Sigmoid colon (tissue), 4 donors: ENCODE data around the gene NME2.

Source experiments
- POLR2A ChIP-seq, 2 donors: fragments of 450-650 bp; IDR thresholded peaks; one replicate each; pipeline ENCODE4 v1.6.1; 2016; ENCODE audit warnings: antibody characterized with exemption in 2 of 2, mild to moderate bottlenecking in 2 of 2, moderate library complexity in 2 of 2
- POLR2AphosphoS5 ChIP-seq, 4 donors: sonication (generic); formaldehyde crosslinking; IDR thresholded peaks; one replicate each; pipeline ENCODE4 v1.6.1; 2017; ENCODE audit warnings: antibody characterized with exemption in 4 of 4
- TF ChIP-seq, protein P1 (sequence below), 4 experiments: fragments of 450-650 bp in 3 of 4; fragments of 200-600 bp in 1 of 4; IDR thresholded peaks; one replicate each; pipeline ENCODE4 v1.5.1; 2016 to 2019; ENCODE audit warnings: antibody characterized with exemption in 4 of 4, mild to moderate bottlenecking in 3 of 4, moderate library complexity in 2 of 4

DNA sequence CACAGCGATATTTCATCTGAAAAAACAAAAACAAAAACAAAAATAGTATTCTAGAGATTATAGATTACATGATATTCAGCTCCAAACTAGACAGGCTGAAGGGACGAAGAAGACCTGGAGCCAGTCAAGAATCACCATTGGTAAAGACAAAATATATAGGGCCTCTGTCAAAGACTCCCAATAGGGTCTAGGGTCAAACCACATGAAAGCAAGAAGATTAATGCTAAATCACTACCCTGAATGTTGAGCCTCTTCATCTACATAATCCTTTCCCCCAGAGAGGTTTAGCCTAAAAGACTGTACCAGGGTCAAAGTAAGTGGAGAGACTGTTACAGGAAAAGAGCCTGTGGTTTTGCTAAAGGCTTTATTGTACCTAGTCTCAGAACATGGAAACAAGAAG, 23.6 kb upstream of the NME2 start:
- TF ChIP-seq POLR2AphosphoS5 (IDR thresholded peaks at IDR 0.05) (no peak), POLR2A (IDR thresholded peaks at IDR 0.05) (no peak)
- TF ChIP-seq, protein P1, sequence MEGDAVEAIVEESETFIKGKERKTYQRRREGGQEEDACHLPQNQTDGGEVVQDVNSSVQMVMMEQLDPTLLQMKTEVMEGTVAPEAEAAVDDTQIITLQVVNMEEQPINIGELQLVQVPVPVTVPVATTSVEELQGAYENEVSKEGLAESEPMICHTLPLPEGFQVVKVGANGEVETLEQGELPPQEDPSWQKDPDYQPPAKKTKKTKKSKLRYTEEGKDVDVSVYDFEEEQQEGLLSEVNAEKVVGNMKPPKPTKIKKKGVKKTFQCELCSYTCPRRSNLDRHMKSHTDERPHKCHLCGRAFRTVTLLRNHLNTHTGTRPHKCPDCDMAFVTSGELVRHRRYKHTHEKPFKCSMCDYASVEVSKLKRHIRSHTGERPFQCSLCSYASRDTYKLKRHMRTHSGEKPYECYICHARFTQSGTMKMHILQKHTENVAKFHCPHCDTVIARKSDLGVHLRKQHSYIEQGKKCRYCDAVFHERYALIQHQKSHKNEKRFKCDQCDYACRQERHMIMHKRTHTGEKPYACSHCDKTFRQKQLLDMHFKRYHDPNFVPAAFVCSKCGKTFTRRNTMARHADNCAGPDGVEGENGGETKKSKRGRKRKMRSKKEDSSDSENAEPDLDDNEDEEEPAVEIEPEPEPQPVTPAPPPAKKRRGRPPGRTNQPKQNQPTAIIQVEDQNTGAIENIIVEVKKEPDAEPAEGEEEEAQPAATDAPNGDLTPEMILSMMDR (IDR thresholded peaks at IDR 0.05), result no peak
